Endothelial cell (in vitro differentiated cells): ENCODE results near the gene CERS5. TPM values are rescaled to one million over a fixed set of nuclear protein-coding genes. Genes with fewer than 3 reads are reported as not detected.
A peak's percentile ranks its signal among the peaks of the same experiment; 100 is the strongest.

Experiments
- DNase-seq: peaks from one replicate; pipeline ENCODE4 v3.0.0; 2021; ENCODE audit warnings: low spot score
- H3K27ac Mint-ChIP-seq: one replicate; pipeline ENCODE4 v1.8.0; 2021; ENCODE audit warnings: mixed read lengths, inconsistent platforms; ENCODE audit not compliant: unreplicated experiment
- H3K27me3 Mint-ChIP-seq: one replicate; pipeline ENCODE4 v1.8.0; 2021; ENCODE audit warnings: mild to moderate bottlenecking, moderate library complexity, mixed read lengths, inconsistent platforms; ENCODE audit not compliant: unreplicated experiment
- H3K36me3 Mint-ChIP-seq: one replicate; pipeline ENCODE4 v1.8.0; 2021; ENCODE audit warnings: mild to moderate bottlenecking, low read depth, mixed read lengths, inconsistent platforms; ENCODE audit not compliant: unreplicated experiment
- H3K4me1 Mint-ChIP-seq: one replicate; pipeline ENCODE4 v1.8.0; 2021; ENCODE audit warnings: mild to moderate bottlenecking, mixed read lengths, inconsistent platforms; ENCODE audit not compliant: unreplicated experiment
- H3K4me3 Mint-ChIP-seq: one replicate; pipeline ENCODE4 v1.8.0; 2021; ENCODE audit warnings: mild to moderate bottlenecking, mixed read lengths, inconsistent platforms; ENCODE audit not compliant: unreplicated experiment
- H3K9me3 Mint-ChIP-seq: one replicate; pipeline ENCODE4 v1.8.0; 2021; ENCODE audit warnings: mixed read lengths, inconsistent platforms; ENCODE audit not compliant: unreplicated experiment
- total RNA-seq: library from RNA; stranded (reverse); fragmentation: NEBNext Ultra II Directional; extraction: Animal tissue kit (Norgen Biotek cat#: 25700); gene quantifications from one replicate; pipeline ENCODE4 v1.2.1, GENCODE V29; 2021; ENCODE audit not compliant: unreplicated experiment
- TF ChIP-seq, protein P1 (sequence below): fragments of 200-600 bp; sonication (generic); IDR thresholded peaks from one replicate; pipeline ENCODE4 v1.5.0; 2021; ENCODE audit warnings: antibody characterized with exemption; ENCODE audit not compliant: unreplicated experiment

The CERS5 gene
- total RNA-seq, 1 donor from 2014 or later = 61.7 TPM

DNA sequence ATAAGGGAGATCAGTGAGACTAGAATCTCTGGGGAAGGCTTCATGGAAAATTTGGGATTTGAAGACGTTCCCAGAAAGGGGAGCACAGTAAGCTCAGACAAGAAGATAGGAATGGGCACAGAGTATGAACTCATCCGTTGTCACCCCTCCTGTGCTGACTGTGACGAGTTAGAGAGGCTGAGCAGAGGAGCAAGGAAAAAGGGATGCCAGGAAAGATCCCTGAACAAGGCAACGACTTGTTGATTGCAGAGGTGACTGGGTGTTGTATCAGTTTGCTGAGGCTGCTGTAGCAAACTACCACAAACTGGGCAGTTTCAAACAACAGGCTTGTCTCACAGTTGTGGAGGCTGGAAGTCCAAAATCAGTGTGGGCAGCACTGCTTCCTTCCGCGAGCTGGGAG lies 69.2 kb downstream of the CERS5 start:
- TF ChIP-seq, protein P1, sequence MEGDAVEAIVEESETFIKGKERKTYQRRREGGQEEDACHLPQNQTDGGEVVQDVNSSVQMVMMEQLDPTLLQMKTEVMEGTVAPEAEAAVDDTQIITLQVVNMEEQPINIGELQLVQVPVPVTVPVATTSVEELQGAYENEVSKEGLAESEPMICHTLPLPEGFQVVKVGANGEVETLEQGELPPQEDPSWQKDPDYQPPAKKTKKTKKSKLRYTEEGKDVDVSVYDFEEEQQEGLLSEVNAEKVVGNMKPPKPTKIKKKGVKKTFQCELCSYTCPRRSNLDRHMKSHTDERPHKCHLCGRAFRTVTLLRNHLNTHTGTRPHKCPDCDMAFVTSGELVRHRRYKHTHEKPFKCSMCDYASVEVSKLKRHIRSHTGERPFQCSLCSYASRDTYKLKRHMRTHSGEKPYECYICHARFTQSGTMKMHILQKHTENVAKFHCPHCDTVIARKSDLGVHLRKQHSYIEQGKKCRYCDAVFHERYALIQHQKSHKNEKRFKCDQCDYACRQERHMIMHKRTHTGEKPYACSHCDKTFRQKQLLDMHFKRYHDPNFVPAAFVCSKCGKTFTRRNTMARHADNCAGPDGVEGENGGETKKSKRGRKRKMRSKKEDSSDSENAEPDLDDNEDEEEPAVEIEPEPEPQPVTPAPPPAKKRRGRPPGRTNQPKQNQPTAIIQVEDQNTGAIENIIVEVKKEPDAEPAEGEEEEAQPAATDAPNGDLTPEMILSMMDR = no peak
- H3K36me3 Mint-ChIP-seq = peaks cover 52% of the 10 kb centered on the region
- peaks cover 2% of the 10 kb centered on the region for H3K27me3 Mint-ChIP-seq
- DNase-seq = no peak
- H3K27ac Mint-ChIP-seq = no peak overlapping the region
- peak overlapping the region; percentile 22 for H3K4me3 Mint-ChIP-seq
- no peaks in the 10 kb centered on the region for H3K9me3 Mint-ChIP-seq
- H3K4me1 Mint-ChIP-seq = no peaks in the 10 kb centered on the region

DNA sequence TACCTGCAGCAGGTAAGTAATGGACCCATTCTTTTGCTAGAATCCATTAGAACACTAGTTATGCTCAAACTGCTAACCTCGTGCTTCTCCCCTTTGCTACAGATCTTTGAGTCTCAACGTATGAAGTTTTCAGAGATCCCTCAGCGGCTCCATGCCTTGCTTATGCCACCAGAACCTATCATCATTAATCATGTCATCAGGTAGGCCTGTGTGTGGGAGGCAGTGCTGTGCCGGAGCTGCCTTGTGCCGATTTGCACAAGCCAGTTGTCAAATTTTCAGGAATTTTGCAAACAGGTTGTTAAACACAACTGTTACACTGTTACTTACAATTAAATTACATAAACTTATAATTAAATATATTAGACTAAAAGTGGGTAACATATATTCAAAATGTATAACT lies 76.8 kb downstream of the CERS5 start:
- Mint-ChIP-seq H3K27me3 (peaks cover 1% of the 10 kb centered on the region), H3K9me3 (no peaks in the 10 kb centered on the region), H3K4me3 (no peak overlapping the region), H3K27ac (no peak overlapping the region), H3K4me1 (peaks cover 10% of the 10 kb centered on the region), H3K36me3 (peaks cover 15% of the 10 kb centered on the region)
- TF ChIP-seq, protein P1 = no peak
- DNase-seq = no peak

DNA sequence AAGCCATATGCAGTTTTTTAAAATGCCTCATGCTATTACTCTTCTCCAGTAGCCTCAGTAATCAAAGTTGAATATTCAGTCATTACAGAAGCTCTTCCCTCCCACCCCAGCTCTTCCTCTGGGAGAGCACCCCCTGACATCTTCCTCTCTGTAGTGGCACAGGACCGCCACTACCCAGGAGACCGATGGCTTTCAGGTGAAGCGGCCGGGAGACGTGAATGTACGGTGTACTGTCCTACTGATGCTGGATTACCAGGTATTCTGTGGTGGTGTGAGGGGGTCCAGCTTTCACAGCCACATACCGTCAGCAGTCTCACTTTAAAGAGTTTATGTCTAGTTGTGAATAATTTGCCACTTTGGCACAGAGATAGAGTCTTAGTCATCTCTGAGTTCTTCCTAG lies 77.4 kb downstream of the CERS5 start:
- Mint-ChIP-seq H3K36me3 (peaks cover 11% of the 10 kb centered on the region), H3K27me3 (peaks cover 1% of the 10 kb centered on the region), H3K4me1 (peaks cover 10% of the 10 kb centered on the region), H3K27ac (no peak overlapping the region), H3K4me3 (no peak overlapping the region), H3K9me3 (no peaks in the 10 kb centered on the region)
- no peak for DNase-seq
- TF ChIP-seq, protein P1 = no peak

DNA sequence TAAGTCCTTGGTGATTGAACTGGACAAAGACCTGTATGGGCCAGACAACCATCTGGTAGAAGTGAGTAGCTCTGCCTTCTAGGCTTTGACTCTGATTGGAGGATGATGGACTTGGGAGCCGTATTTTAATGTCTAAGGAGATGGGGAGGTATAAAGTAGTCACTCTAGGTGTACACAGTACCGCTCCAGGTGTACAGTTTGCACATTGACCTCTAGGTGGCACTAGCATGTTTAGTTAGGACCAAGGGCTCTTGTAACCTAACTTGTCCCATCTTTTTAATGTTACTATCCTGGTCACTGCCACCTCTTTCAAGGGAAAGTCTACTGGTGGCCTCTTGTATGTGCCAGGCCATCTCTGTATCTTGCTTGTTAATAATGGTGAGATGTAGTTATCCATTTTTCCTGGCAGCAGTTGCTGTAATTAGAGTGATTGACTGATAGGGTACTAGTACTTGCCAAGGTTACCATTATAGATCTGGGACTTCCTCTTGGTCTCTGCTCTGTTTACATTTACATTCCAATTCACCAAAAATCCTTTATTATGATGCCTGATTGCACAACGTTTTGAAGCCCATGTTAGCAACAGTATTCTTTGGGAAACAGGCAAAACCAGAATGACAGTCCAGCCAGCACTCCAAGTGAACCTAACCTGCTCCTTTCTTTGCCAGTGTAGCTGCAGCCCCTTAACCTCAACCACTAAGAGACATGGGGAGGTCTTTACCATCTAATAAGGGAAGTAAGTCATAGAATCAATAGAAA lies 78.4 kb downstream of the CERS5 start:
- Mint-ChIP-seq H3K27ac (no peak overlapping the region), H3K27me3 (peaks cover 1% of the 10 kb centered on the region)

DNA sequence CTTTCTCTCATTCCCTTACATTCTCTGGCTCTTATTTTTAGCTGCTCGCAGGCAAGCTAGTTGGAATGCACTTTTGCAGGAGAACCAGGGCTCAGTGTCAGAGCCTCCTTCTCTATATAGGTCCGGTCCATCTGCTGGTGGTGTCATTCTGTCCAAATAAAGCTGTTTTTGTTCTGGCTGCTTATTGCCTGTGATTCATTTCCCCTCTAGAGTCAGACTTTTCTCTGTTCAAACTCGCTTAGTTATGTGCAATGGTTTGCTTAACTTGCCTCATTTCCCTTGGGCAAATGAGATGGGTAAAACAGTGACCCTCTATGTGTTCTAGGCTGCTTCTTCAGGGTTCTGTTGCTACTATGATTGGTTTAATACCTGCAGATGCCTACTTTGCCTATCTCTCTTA lies 79.2 kb downstream of the CERS5 start:
- Mint-ChIP-seq H3K4me3 (no peak overlapping the region), H3K4me1 (peaks cover 14% of the 10 kb centered on the region), H3K27ac (no peak overlapping the region), H3K9me3 (no peaks in the 10 kb centered on the region), H3K36me3 (peaks cover 11% of the 10 kb centered on the region), H3K27me3 (peaks cover 1% of the 10 kb centered on the region)
- DNase-seq = no peak
- TF ChIP-seq, protein P1 = no peak

More for the DNA sequence above, 78.4 kb downstream of the CERS5 start:
- Mint-ChIP-seq H3K4me3 (peak overlapping the region; percentile 30), H3K4me1 (peaks cover 12% of the 10 kb centered on the region), H3K36me3 (peaks cover 11% of the 10 kb centered on the region), H3K9me3 (no peaks in the 10 kb centered on the region)
- TF ChIP-seq, protein P1 = peak; percentile 70
- peak; percentile 46 for DNase-seq
